GM10847 (cell line): Measurements from ENCODE around the gene CHST11.

ENCODE experiments used
- POLR2A ChIP-seq: IDR thresholded peaks from 2 replicates; pipeline ENCODE4 v1.6.1; 2011; ENCODE audit not compliant: insufficient read length; ENCODE audit errors: extremely low read depth

Gene CHST11

GRCh38 chr12:104668274-104668718 is 211.5 kb downstream of the CHST11 start:
- no peak for TF ChIP-seq POLR2A

GRCh38 chr12:104669089-104669721 is 212.5 kb downstream of the CHST11 start:
- no peak for TF ChIP-seq POLR2A

- TF ChIP-seq POLR2A = no peak
Observed at GRCh38 chr12:104669851-104670337, 213.1 kb downstream of the CHST11 start.

- no peak for TF ChIP-seq POLR2A
Observed at GRCh38 chr12:104670439-104671408, 214.0 kb downstream of the CHST11 start.

- TF ChIP-seq POLR2A = no peak
Observed at GRCh38 chr12:104671409-104672095, 214.8 kb downstream of the CHST11 start.

- no peak for TF ChIP-seq POLR2A
Observed at GRCh38 chr12:104672096-104672445, 215.3 kb downstream of the CHST11 start.

- no peak for TF ChIP-seq POLR2A
Observed at GRCh38 chr12:104672501-104673265, 215.9 kb downstream of the CHST11 start.

- no peak for TF ChIP-seq POLR2A
Observed at GRCh38 chr12:104673294-104673693, 216.5 kb downstream of the CHST11 start.

GRCh38 chr12:104673696-104674482 is 217.1 kb downstream of the CHST11 start:
- TF ChIP-seq POLR2A = no peak

GRCh38 chr12:104676636-104677035 is 219.9 kb downstream of the CHST11 start:
- no peak for TF ChIP-seq POLR2A

GRCh38 chr12:104677441-104678089 is 220.8 kb downstream of the CHST11 start:
- TF ChIP-seq POLR2A = no peak

- no peak for TF ChIP-seq POLR2A
Observed at GRCh38 chr12:104680070-104680469, 223.3 kb downstream of the CHST11 start.

- TF ChIP-seq POLR2A = no peak
Observed at GRCh38 chr12:104680491-104680890, 223.7 kb downstream of the CHST11 start.
